Measurements from ENCODE around the gene GPAM. TPM values are rescaled to one million over a fixed set of nuclear protein-coding genes. Genes with fewer than 3 reads are reported as not detected.

GPAM gene
- total RNA-seq, 8 experiments from 2014 or later: 10.4 to 103 (median 14.1) TPM

DNA sequence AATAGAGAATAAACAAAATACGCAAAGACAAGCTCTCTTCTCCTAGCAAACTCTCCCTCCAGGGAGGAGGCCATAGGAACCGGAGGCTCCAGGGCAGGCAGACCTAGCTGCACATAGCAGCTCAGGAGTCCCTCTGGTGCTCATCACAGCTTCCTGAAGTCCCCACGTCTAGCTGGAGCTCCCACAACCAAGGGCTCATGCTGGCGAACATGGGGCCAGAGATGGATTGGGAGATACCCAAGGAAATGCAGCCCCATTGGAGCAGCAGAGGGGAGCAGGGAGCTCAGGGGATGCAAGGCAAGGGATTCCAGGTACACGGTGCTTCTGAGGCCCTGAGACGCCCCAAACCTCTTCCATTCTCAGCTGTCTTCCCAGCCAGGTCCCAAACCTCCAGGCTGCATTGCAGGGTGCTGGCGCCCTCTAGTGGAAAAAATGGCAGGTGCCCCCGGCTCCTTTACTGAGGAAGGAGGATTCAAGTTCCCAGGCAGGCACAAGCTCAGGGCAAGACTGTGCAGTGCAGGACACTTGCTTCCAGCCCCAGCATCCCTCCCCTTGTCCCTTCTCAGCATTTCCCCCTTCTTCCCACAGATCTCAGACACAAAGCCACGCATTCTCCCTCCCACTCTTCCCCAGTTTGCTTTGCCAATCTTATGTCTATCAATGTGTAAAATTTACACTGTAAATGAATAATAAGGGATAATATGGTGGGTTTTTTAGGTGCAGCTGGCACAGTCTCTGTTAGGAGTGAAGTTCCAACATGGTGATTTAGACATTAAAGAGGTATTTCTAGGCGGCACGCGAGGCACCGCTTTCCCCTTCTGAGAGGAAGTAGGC lies 46.2 kb downstream of the GPAM start:
- Histone ChIP-seq H3K4me1 (replicated peaks in 1 of 2) (peaks cover 0 to 3% of the 10 kb centered on the region in 2 donors), H3K4me3 (no peak overlapping the region), H3K27ac (no peak overlapping the region)
- ATAC-seq (replicated peaks in 6 of 8): peak; percentile 69 to 89 (median 85)
- 17 to 100% (median 67%) methylated on average over 2 to 8 of the region's 13 CpGs; no CpG with 5 or more reads in 3 of the 10 experiments for WGBS, 10 experiments
- in situ Hi-C loops (cut with MboI; ENCODE audit: low pct_unique_long_range_greater_than_20kb in 2 of 9, low sequenced_read_pairs in 9 of 9, unreplicated experiment in 9 of 9): loop anchor here in 7 of 9 experiments (5.0 to 25.0 kb wide), 6 partner anchors 300 to 1525 kb away; partner anchors contain the start of genes ADRA2A (in 5 of the 7), VTI1A (in 2 of the 7) and ZDHHC6 (in 2 of the 7)

DNA sequence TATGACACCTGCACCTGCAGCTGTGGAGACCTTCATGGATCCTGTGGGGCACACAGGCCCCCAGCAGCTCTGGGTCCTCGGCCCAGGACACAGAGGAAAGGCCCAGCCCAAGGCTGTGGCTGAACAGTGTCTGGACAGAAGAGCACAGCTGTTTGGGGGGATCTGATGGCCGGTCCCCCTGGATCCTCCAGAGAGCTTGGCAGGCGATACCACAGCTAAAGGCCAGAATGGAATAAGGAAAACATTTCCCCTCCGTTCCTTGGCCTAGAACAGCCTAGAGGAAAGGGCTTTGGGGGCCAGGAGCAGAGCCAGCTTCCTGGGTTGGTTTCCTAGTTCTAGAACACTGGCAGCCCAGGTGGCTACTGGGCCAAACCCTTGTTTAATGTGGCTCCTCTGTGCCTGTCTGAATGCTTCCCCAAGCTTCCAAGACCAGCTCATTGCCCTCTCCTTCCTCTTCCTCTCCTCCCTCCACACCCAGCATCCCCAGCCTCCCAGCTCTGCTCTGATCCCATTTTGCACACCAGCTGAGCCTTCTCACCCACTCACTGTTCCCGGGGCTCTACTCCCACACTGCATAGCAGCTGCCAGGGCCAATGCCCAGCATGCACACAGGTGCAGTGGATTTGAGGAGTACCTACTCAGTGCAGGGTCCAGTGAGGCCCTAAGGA lies 46.9 kb downstream of the GPAM start:
- H3K27ac ChIP-seq: no peak overlapping the region
- H3K4me3 ChIP-seq: no peak overlapping the region
- in situ Hi-C loops (cut with MboI; ENCODE audit: low pct_unique_long_range_greater_than_20kb in 2 of 9, low sequenced_read_pairs in 9 of 9, unreplicated experiment in 9 of 9): loop anchor here in 7 of 9 experiments (5.0 to 25.0 kb wide), 6 partner anchors 301 to 1524 kb away; partner anchors contain the start of genes ADRA2A (in 5 of the 7), VTI1A (in 2 of the 7) and ZDHHC6 (in 2 of the 7)
- peaks cover 0 to 3% of the 10 kb centered on the region in 2 donors for H3K4me1 ChIP-seq (replicated peaks in 1 of 2)
- no peak for ATAC-seq (replicated peaks in 6 of 8)
- 43 to 90% (median 70%) methylated on average over 1 to 4 of the region's 5 CpGs; no CpG with 5 or more reads in 6 of the 10 experiments for WGBS, 10 experiments

- Histone ChIP-seq H3K27ac (no peak overlapping the region), H3K4me1 (replicated peaks in 1 of 2) (peaks cover 0 to 3% of the 10 kb centered on the region in 2 donors), H3K4me3 (no peak overlapping the region)
- in situ Hi-C loops (cut with MboI; ENCODE audit: low pct_unique_long_range_greater_than_20kb in 2 of 9, low sequenced_read_pairs in 9 of 9, unreplicated experiment in 9 of 9): loop anchor here in 7 of 9 experiments (5.0 to 25.0 kb wide), 6 partner anchors 302 to 1523 kb away; partner anchors contain the start of genes ADRA2A (in 5 of the 7), VTI1A (in 2 of the 7) and ZDHHC6 (in 2 of the 7)
- 70 to 100% (median 91%) methylated on average over 2 of the region's 4 CpGs; no CpG with 5 or more reads in 4 of the 10 experiments for WGBS, 10 experiments
- no peak for ATAC-seq (replicated peaks in 6 of 8)
Measured at GRCh38 chr10:112135604-112136003, 48.0 kb downstream of the GPAM start.

- no peak overlapping the region for H3K27ac ChIP-seq
- WGBS, 10 experiments: 50 to 100% (median 72%) methylated on average over 1 to 3 of the region's 4 CpGs; no CpG with 5 or more reads in 4 of the 10 experiments
- ATAC-seq (replicated peaks in 6 of 8): peak in 2 of 8 experiments; percentile 28 to 66
- in situ Hi-C loops (cut with MboI; ENCODE audit: low pct_unique_long_range_greater_than_20kb in 2 of 9, low sequenced_read_pairs in 9 of 9, unreplicated experiment in 9 of 9): loop anchor here in 7 of 9 experiments (10.0 to 25.0 kb wide), 5 partner anchors 305 to 1520 kb away; partner anchors contain the start of genes ADRA2A (in 4 of the 7), VTI1A (in 2 of the 7) and ZDHHC6 (in 2 of the 7)
- H3K4me3 ChIP-seq: no peak overlapping the region
- no peaks in the 10 kb centered on the region for H3K4me1 ChIP-seq (replicated peaks in 1 of 2)
Measured at GRCh38 chr10:112132435-112132834, 51.1 kb downstream of the GPAM start.

DNA sequence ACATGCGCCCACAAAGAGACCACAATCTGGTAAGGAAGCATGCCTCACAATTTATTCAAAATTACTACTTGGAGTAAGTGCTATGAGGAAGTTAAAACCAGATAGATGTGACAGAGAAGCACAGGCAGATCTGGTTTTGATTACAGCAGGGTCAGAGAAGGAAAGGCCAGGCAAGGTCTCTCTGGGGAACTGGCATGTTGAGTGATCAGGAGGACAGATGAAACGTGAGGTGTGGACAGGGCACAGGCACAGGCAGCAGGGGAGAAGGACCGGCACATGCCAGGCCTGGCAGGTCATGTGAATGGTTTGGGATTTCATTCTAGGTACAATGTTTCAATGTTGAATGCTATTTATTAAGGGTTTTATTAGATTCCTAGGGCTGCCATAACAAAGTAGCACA lies 51.6 kb downstream of the GPAM start:
- no peak for ATAC-seq (replicated peaks in 6 of 8)
- WGBS, 10 experiments: 17 to 100% (median 73%) methylated on average over 1 to 2 of the region's 3 CpGs; no CpG with 5 or more reads in 1 of the 10 experiments
- Histone ChIP-seq H3K4me3 (no peak overlapping the region), H3K4me1 (replicated peaks in 1 of 2) (no peaks in the 10 kb centered on the region), H3K27ac (no peak overlapping the region)
- in situ Hi-C loops (cut with MboI; ENCODE audit: low pct_unique_long_range_greater_than_20kb in 2 of 9, low sequenced_read_pairs in 9 of 9, unreplicated experiment in 9 of 9): loop anchor here in 7 of 9 experiments (10.0 to 25.0 kb wide), 5 partner anchors 305 to 1520 kb away; partner anchors contain the start of genes ADRA2A (in 4 of the 7), VTI1A (in 2 of the 7) and ZDHHC6 (in 2 of the 7)

GRCh38 chr10:112131346-112131745 lies 52.2 kb downstream of the GPAM start:
- peak in 5 of 8 experiments; percentile 23 to 60 (median 26) for ATAC-seq (replicated peaks in 6 of 8)
- in situ Hi-C loops (cut with MboI; ENCODE audit: low pct_unique_long_range_greater_than_20kb in 2 of 9, low sequenced_read_pairs in 9 of 9, unreplicated experiment in 9 of 9): loop anchor here in 7 of 9 experiments (10.0 to 25.0 kb wide), 5 partner anchors 306 to 1519 kb away; partner anchors contain the start of genes ADRA2A (in 4 of the 7), VTI1A (in 2 of the 7) and ZDHHC6 (in 2 of the 7)
- Histone ChIP-seq H3K27ac (no peak overlapping the region), H3K4me3 (no peak overlapping the region), H3K4me1 (replicated peaks in 1 of 2) (no peaks in the 10 kb centered on the region)
- WGBS, 10 experiments: 20 to 100% (median 73%) methylated on average over 1 to 6 of the region's 11 CpGs; no CpG with 5 or more reads in 4 of the 10 experiments

GRCh38 chr10:112126901-112127300 lies 56.7 kb downstream of the GPAM start:
- no peaks in the 10 kb centered on the region for H3K4me1 ChIP-seq (replicated peaks in 1 of 2)
- 60 to 100% (median 81%) methylated on average over 1 to 3 of the region's 5 CpGs; no CpG with 5 or more reads in 6 of the 10 experiments for WGBS, 10 experiments
- H3K27ac ChIP-seq: no peak overlapping the region
- in situ Hi-C loops (cut with MboI; ENCODE audit: low pct_unique_long_range_greater_than_20kb in 2 of 9, low sequenced_read_pairs in 9 of 9, unreplicated experiment in 9 of 9): loop anchor here in 7 of 9 experiments (25.0 kb wide), 4 partner anchors 310 to 1515 kb away; partner anchors contain the start of genes ADRA2A (in 3 of the 7), VTI1A (in 2 of the 7) and ZDHHC6 (in 2 of the 7)
- no peak overlapping the region for H3K4me3 ChIP-seq
- ATAC-seq (replicated peaks in 6 of 8): no peak

- Histone ChIP-seq H3K4me1 (replicated peaks in 1 of 2) (no peaks in the 10 kb centered on the region), H3K27ac (no peak overlapping the region), H3K4me3 (no peak overlapping the region)
- ATAC-seq (replicated peaks in 6 of 8): no peak
- in situ Hi-C loops (cut with MboI; ENCODE audit: low pct_unique_long_range_greater_than_20kb in 2 of 9, low sequenced_read_pairs in 9 of 9, unreplicated experiment in 9 of 9): loop anchor here in 7 of 9 experiments (25.0 kb wide), 4 partner anchors 311 to 1514 kb away; partner anchors contain the start of genes ADRA2A (in 3 of the 7), VTI1A (in 2 of the 7) and ZDHHC6 (in 2 of the 7)
- 0 to 100% (median 83%) methylated on average over 1 to 5 of the region's 5 CpGs for WGBS, 10 experiments
Measured at GRCh38 chr10:112126172-112126571, 57.4 kb downstream of the GPAM start.

DNA sequence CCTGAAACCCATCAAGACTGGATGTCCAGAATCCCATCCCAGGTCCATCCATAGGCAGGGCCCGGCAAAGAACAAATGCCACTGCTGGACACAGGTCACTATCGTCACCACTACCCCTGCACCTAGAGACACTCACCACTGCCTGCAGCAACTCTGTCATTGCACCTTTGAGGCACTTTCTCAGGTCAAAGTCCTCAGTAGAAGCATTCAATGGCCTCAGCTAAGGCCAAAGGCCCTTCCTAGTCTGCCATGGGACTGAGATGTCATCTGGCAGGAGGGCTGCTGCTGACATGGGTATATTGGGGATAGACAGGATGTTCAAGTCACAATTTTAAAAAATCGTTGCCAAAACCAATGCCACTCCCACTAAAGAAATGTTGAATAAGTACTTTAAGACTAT lies 58.7 kb downstream of the GPAM start:
- 0 to 88% (median 67%) methylated on average over 1 to 3 of the region's 3 CpGs; no CpG with 5 or more reads in 5 of the 10 experiments for WGBS, 10 experiments
- Histone ChIP-seq H3K4me1 (replicated peaks in 1 of 2) (no peaks in the 10 kb centered on the region), H3K4me3 (no peak overlapping the region), H3K27ac (no peak overlapping the region)
- no peak for ATAC-seq (replicated peaks in 6 of 8)
- in situ Hi-C loops (cut with MboI; ENCODE audit: low pct_unique_long_range_greater_than_20kb in 2 of 9, low sequenced_read_pairs in 9 of 9, unreplicated experiment in 9 of 9): loop anchor here in 7 of 9 experiments (25.0 kb wide), 4 partner anchors 312 to 1513 kb away; partner anchors contain the start of genes ADRA2A (in 3 of the 7), VTI1A (in 2 of the 7) and ZDHHC6 (in 2 of the 7)

GRCh38 chr10:112122827-112123226 lies 60.7 kb downstream of the GPAM start:
- in situ Hi-C loops (cut with MboI; ENCODE audit: low pct_unique_long_range_greater_than_20kb in 2 of 9, low sequenced_read_pairs in 9 of 9, unreplicated experiment in 9 of 9): no loop called here
- no peaks in the 10 kb centered on the region for H3K4me1 ChIP-seq (replicated peaks in 1 of 2)
- no peak overlapping the region for H3K27ac ChIP-seq
- no peak for ATAC-seq (replicated peaks in 6 of 8)
- no peak overlapping the region for H3K4me3 ChIP-seq
- 0 to 85% (median 72%) methylated on average over 1 to 4 of the region's 4 CpGs; no CpG with 5 or more reads in 1 of the 10 experiments for WGBS, 10 experiments

GRCh38 chr10:112120491-112120890 lies 63.1 kb downstream of the GPAM start:
- 0 to 93% (median 78%) methylated on average over 1 to 4 of the region's 4 CpGs for WGBS, 10 experiments
- in situ Hi-C loops (cut with MboI; ENCODE audit: low pct_unique_long_range_greater_than_20kb in 2 of 9, low sequenced_read_pairs in 9 of 9, unreplicated experiment in 9 of 9): no loop called here
- peaks cover 0 to 5% of the 10 kb centered on the region in 2 donors for H3K4me1 ChIP-seq (replicated peaks in 1 of 2)
- H3K4me3 ChIP-seq: no peak overlapping the region
- no peak overlapping the region for H3K27ac ChIP-seq
- no peak for ATAC-seq (replicated peaks in 6 of 8)

GRCh38 chr10:112115781-112116385 lies 67.7 kb downstream of the GPAM start:
- 0 to 85% (median 73%) methylated on average over 1 to 8 of the region's 12 CpGs for WGBS, 10 experiments
- Histone ChIP-seq H3K4me3 (no peak overlapping the region), H3K27ac (no peak overlapping the region), H3K4me1 (replicated peaks in 1 of 2) (peaks cover 0 to 5% of the 10 kb centered on the region in 2 donors)
- in situ Hi-C loops (cut with MboI; ENCODE audit: low pct_unique_long_range_greater_than_20kb in 2 of 9, low sequenced_read_pairs in 9 of 9, unreplicated experiment in 9 of 9): no loop called here
- ATAC-seq (replicated peaks in 6 of 8): peak in 3 of 8 experiments; percentile 53 to 75 (median 56)
